Activated B cell treated with CpG ODN at 0.5 μM for 24 hours (primary cell): ENCODE measurements around the gene PIP5K1B. TPM values are rescaled to one million over a fixed set of nuclear protein-coding genes. Genes with fewer than 3 reads are reported as not detected.
A peak's percentile ranks its signal among the peaks of the same experiment; 100 is the strongest.

Source experiments
- ATAC-seq: fragments of 200-7000 bp; cut with Tn5 transposase; one replicate; pipeline ENCODE4 v1.10.0; 2021; ENCODE audit warnings: low read depth, mild to moderate bottlenecking, moderate library complexity
- CTCF ChIA-PET: fragments of 350-600 bp; sonication (Branson Sonifier 250); formaldehyde crosslinking; loops from one replicate; lab custom pipeline; 2021; ENCODE audit warnings: antibody characterized with exemption; lab: Charles Lee
- POLR2A ChIA-PET: fragments of 350-600 bp; sonication (Branson Sonifier 250); formaldehyde crosslinking; loops from one replicate; lab custom pipeline; 2021; ENCODE audit warnings: antibody characterized with exemption; lab: Charles Lee
- DNase-seq: peaks from one replicate; pipeline ENCODE4 v3.0.0; 2022
- H3K27ac Mint-ChIP-seq: one replicate; pipeline ENCODE4 v1.8.0; 2020; ENCODE audit warnings: mixed read lengths
- H3K27me3 Mint-ChIP-seq: one replicate; pipeline ENCODE4 v1.8.0; 2021; ENCODE audit warnings: mixed read lengths
- H3K36me3 Mint-ChIP-seq: one replicate; pipeline ENCODE4 v1.8.0; 2021; ENCODE audit warnings: low read depth, mixed read lengths
- H3K4me1 Mint-ChIP-seq: one replicate; pipeline ENCODE4 v1.8.0; 2021; ENCODE audit warnings: mixed read lengths
- H3K4me3 Mint-ChIP-seq: one replicate; pipeline ENCODE4 v1.8.0; 2020; ENCODE audit warnings: mild to moderate bottlenecking, mixed read lengths
- H3K9me3 Mint-ChIP-seq: one replicate; pipeline ENCODE4 v1.8.0; 2020; ENCODE audit warnings: mixed read lengths
- CTCF ChIP-seq: fragments of 200-600 bp; IDR thresholded peaks from one replicate; pipeline ENCODE4 v1.8.0; 2022; ENCODE audit warnings: antibody characterized with exemption, mild to moderate bottlenecking
- intact Hi-C: fragments of 100-400 bp; cut with micrococcal nuclease; formaldehyde crosslinking; loops from one replicate; pipeline ENCODE4 v1.15.1; 2024
- total RNA-seq: library from RNA; stranded (reverse); gene quantifications from 2 replicates; pipeline ENCODE4 v1.2.3, GENCODE V29; 2022

The PIP5K1B gene
- total RNA-seq, 1 donor from 2014 or later: 22.0 TPM

- Mint-ChIP-seq H3K36me3 (peaks cover 31% of the 10 kb centered on the region), H3K4me3 (no peak overlapping the region), H3K27ac (no peak overlapping the region), H3K9me3 (no peaks in the 10 kb centered on the region), H3K27me3 (no peaks in the 10 kb centered on the region), H3K4me1 (peaks cover 24% of the 10 kb centered on the region)
- POLR2A ChIA-PET: no interaction called here
- DNase-seq: no peak
- no peak for ATAC-seq
- TF ChIP-seq CTCF: no peak
- intact Hi-C loops: no loop called here
- CTCF ChIA-PET: no interaction called here
Observed at GRCh38 chr9:68914751-68915150, 209.7 kb downstream of the PIP5K1B start.

- Mint-ChIP-seq H3K27me3 (no peaks in the 10 kb centered on the region), H3K27ac (peak overlapping the region; percentile 63), H3K4me1 (peaks cover 29% of the 10 kb centered on the region), H3K4me3 (peak overlapping the region; percentile 32), H3K36me3 (peaks cover 59% of the 10 kb centered on the region), H3K9me3 (no peaks in the 10 kb centered on the region)
- no peak for DNase-seq
- intact Hi-C loops: loop anchor here (2.0 kb wide), 1 partner anchor 23 kb away; no protein-coding TSS in a partner anchor
- ChIA-PET POLR2A (interaction anchor here (1.1 kb wide), 1 partner anchor 140 kb away, joined by 3 read pairs; a partner anchor contains a TSS), CTCF (interaction anchor here (0.9 kb wide), 1 partner anchor 80 kb away, joined by 3 read pairs; no protein-coding TSS in a partner anchor)
- peak; percentile 77 for ATAC-seq
- no peak for TF ChIP-seq CTCF
Observed at GRCh38 chr9:68919661-68920060, 214.6 kb downstream of the PIP5K1B start.

- Mint-ChIP-seq H3K27me3 (no peaks in the 10 kb centered on the region), H3K4me3 (no peak overlapping the region), H3K36me3 (peaks cover 54% of the 10 kb centered on the region), H3K4me1 (peaks cover 29% of the 10 kb centered on the region), H3K9me3 (no peaks in the 10 kb centered on the region), H3K27ac (no peak overlapping the region)
- ATAC-seq (no peak), DNase-seq (no peak)
- ChIA-PET POLR2A (interaction anchor here (1.1 kb wide), 1 partner anchor 141 kb away, joined by 3 read pairs; a partner anchor contains a TSS), CTCF (interaction anchor here (0.7 kb wide), 1 partner anchor 338 kb away, joined by 3 read pairs; no protein-coding TSS in a partner anchor)
- intact Hi-C loops: no loop called here
- no peak for TF ChIP-seq CTCF
Observed at GRCh38 chr9:68920921-68921320, 215.9 kb downstream of the PIP5K1B start.

- no peak overlapping the region for H3K27ac Mint-ChIP-seq
- peaks cover 15% of the 10 kb centered on the region for H3K4me1 Mint-ChIP-seq
- no peaks in the 10 kb centered on the region for H3K9me3 Mint-ChIP-seq
- peaks cover 61% of the 10 kb centered on the region for H3K36me3 Mint-ChIP-seq
- ChIA-PET CTCF (no interaction called here), POLR2A (interaction anchor here (0.6 kb wide), 1 partner anchor 283 kb away, joined by 3 read pairs; no protein-coding TSS in a partner anchor)
- no peak for DNase-seq
- H3K4me3 Mint-ChIP-seq: no peak overlapping the region
- H3K27me3 Mint-ChIP-seq: no peaks in the 10 kb centered on the region
- TF ChIP-seq CTCF: no peak
- no peak for ATAC-seq
- intact Hi-C loops: no loop called here
Observed at GRCh38 chr9:68923480-68923879, 218.4 kb downstream of the PIP5K1B start.

DNA sequence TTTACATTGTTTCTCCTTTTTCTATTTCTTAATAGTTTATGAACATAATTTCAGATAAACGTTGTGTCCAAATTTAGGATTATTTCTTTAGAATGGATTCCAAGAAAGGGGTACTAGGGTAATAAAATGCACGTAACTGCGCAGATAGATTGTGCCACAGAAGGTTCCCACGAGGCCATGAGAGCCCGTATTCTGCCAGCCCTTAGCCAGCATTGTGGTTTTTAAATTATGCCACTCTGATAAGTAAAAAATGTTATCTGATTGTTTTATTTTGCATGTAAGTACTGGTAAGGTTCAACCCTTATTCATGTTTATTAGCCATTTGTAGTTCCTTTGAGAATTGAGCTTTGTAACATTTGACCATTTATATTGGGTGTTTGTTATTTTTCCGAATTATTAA, 220.1 kb downstream of the PIP5K1B start:
- Mint-ChIP-seq H3K27ac (no peak overlapping the region), H3K27me3 (no peaks in the 10 kb centered on the region), H3K9me3 (no peaks in the 10 kb centered on the region), H3K4me3 (no peak overlapping the region), H3K4me1 (peaks cover 3% of the 10 kb centered on the region), H3K36me3 (peaks cover 61% of the 10 kb centered on the region)
- intact Hi-C loops: no loop called here
- DNase-seq (no peak), ATAC-seq (no peak)
- ChIA-PET CTCF (no interaction called here), POLR2A (no interaction called here)
- TF ChIP-seq CTCF: no peak
